Left lung (tissue), 10 donors: ENCODE results near the gene SLC16A12. TPM values are rescaled to one million over a fixed set of nuclear protein-coding genes. Genes with fewer than 3 reads are reported as not detected.
A peak's percentile ranks its signal among the peaks of the same experiment; 100 is the strongest.

Experiments used
- ATAC-seq: fragments of 200-7000 bp; cut with Tn5 transposase; one replicate; pipeline ENCODE4 v1.9.1; 2020; ENCODE audit warnings: moderate library complexity
- DNase-seq, 4 donors: peaks; one replicate each; pipeline ENCODE4 v3.0.0-alpha.2; 2013 to 2020
- H3K27ac ChIP-seq, 2 donors: fragments of 200-600 bp; sonication (generic) in 1 of 2; one replicate each; pipeline versions ENCODE4 v1.5.0 to v1.8.0; 2020 to 2021
- H3K27me3 ChIP-seq, 2 donors: fragments of 200-600 bp; sonication (generic) in 1 of 2; one replicate each; pipeline versions ENCODE4 v1.5.0 to v1.8.0; 2020 to 2021
- H3K36me3 ChIP-seq, 2 donors: fragments of 200-600 bp; sonication (generic) in 1 of 2; one replicate each; pipeline versions ENCODE4 v1.5.0 to v1.8.0; 2020 to 2021
- H3K4me1 ChIP-seq, 2 donors: fragments of 200-600 bp; one replicate each; pipeline ENCODE4 v1.8.0; 2021
- H3K4me3 ChIP-seq, 2 donors: fragments of 200-600 bp; sonication (generic) in 1 of 2; one replicate each; pipeline versions ENCODE4 v1.5.0 to v1.8.0; 2020 to 2021; ENCODE audit warnings: mild to moderate bottlenecking in 1 of 2
- H3K9me3 ChIP-seq, 2 donors: fragments of 200-600 bp; sonication (generic) in 1 of 2; one replicate each; pipeline versions ENCODE4 v1.5.0 to v1.8.0; 2020 to 2021
- CTCF ChIP-seq, 2 donors: fragments of 200-600 bp; sonication (generic) in 1 of 2; IDR thresholded peaks; one replicate each; pipeline versions ENCODE4 v1.5.0 to v1.8.0; 2021; ENCODE audit warnings: antibody characterized with exemption in 2 of 2
- intact Hi-C, 2 donors: fragments of 100-400 bp; cut with DNase I; formaldehyde crosslinking; loops; one replicate each; pipeline versions ENCODE4 v1.11.2 to v1.14.2; 2022
- polyA plus RNA-seq, 6 donors: library from polyadenylated mRNA; unstranded; fragments of 120-200 nt; gene quantifications; one replicate each; pipeline ENCODE4 v1.2.1, GENCODE V29; 2013; ENCODE audit not compliant: insufficient read length in 6 of 6
- total RNA-seq, 2 donors: library from RNA; stranded (reverse); fragmentation: NEBNext Ultra II Directional; extraction: Animal tissue kit (Norgen Biotek cat#: 25700); gene quantifications; one replicate each; pipeline ENCODE4 v1.2.1, GENCODE V29; 2021
- donor health status: DM: no; HTN: yes; CAD: no.
- donor health status: DM: no; HTN: no; CAD: no.

The SLC16A12 gene
- total and polyA plus RNA-seq, 8 donors: 0.90 to 6.3 (median 1.3) TPM

GRCh38 chr10:89426230-89426868, 109.0 kb downstream of the SLC16A12 start:
- intact Hi-C loops: loop anchor here in 1 of 2 donors (5.0 kb wide), 1 partner anchor 136 kb away; no protein-coding TSS in a partner anchor
- Histone ChIP-seq H3K27me3 (no peaks in the 10 kb centered on the region), H3K9me3 (no peaks in the 10 kb centered on the region), H3K36me3 (no peaks in the 10 kb centered on the region), H3K4me1 (no peaks in the 10 kb centered on the region), H3K4me3 (no peak overlapping the region), H3K27ac (no peak overlapping the region)
- DNase-seq (peak in 2 of 4 donors; percentile 54 to 69), ATAC-seq (peak; percentile 89)
- peak; percentile 73 to 80 for TF ChIP-seq CTCF (IDR thresholded peaks at IDR 0.05)

DNA sequence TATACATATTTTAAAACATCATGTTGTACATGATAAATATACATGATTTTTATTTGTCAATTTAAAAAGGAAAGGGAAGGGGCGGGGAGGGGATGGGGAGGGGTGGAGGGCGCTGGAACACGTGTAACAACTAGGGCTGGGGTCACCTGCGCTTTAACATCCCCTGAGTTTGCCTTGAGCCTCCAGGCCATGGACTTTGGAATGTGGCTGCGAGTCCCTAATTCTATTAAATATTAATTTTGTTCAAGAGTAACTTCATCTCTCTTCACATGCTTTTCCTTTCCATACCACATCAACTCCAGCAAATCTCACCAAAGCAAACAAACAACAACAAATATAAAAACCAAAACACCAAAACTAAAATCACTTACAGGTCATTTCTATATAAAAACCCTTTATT, 110.4 kb downstream of the SLC16A12 start:
- TF ChIP-seq CTCF (IDR thresholded peaks at IDR 0.05): no peak
- no peak for DNase-seq

GRCh38 chr10:89421018-89421476, 114.3 kb downstream of the SLC16A12 start:
- H3K9me3 ChIP-seq: no peaks in the 10 kb centered on the region
- peaks cover 19 to 42% of the 10 kb centered on the region in 2 donors for H3K4me1 ChIP-seq
- peaks cover 0 to 17% of the 10 kb centered on the region in 2 donors for H3K36me3 ChIP-seq
- H3K27me3 ChIP-seq: no peaks in the 10 kb centered on the region
- intact Hi-C loops: no loop called here
- DNase-seq (peak in 2 of 4 donors; percentile 25 to 72), ATAC-seq (peak; percentile 76)
- peak overlapping the region in 1 of 2 donors; percentile 51 for H3K27ac ChIP-seq
- H3K4me3 ChIP-seq: no peak overlapping the region
- TF ChIP-seq CTCF (IDR thresholded peaks at IDR 0.05): no peak

More for the DNA sequence above, 110.4 kb downstream of the SLC16A12 start:
- peaks cover 0 to 2% of the 10 kb centered on the region in 2 donors for H3K4me1 ChIP-seq
- H3K9me3 ChIP-seq: no peaks in the 10 kb centered on the region
- H3K27me3 ChIP-seq: no peaks in the 10 kb centered on the region
- H3K4me3 ChIP-seq: no peak overlapping the region
- ATAC-seq: no peak
- H3K27ac ChIP-seq: no peak overlapping the region
- intact Hi-C loops: loop anchor here in 1 of 2 donors (5.0 kb wide), 1 partner anchor 137 kb away; no protein-coding TSS in a partner anchor
- H3K36me3 ChIP-seq: no peaks in the 10 kb centered on the region

DNA sequence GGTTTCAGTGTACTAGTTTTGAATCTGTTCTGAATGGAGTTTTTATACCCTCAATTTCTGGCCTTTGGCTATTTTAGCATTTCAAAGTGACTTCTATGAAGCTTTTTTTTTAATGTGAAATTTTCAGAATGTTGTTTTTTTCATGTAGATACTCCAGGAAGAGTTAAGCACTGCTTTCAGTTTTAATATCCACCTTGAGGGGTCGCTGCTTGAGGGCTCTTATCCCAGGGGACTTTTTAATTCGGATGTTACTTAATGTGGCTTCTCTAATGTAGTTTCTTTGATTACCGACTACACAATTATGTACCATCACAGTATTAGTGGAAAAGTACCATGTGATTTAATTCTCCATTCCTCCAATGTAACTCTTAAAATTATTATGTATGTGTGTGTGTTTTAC, 115.8 kb downstream of the SLC16A12 start:
- no peaks in the 10 kb centered on the region for H3K9me3 ChIP-seq
- H3K4me3 ChIP-seq: no peak overlapping the region
- H3K36me3 ChIP-seq: peaks cover 0 to 17% of the 10 kb centered on the region in 2 donors
- intact Hi-C loops: no loop called here
- TF ChIP-seq CTCF (IDR thresholded peaks at IDR 0.05): peak in 1 of 2 donors; percentile 39
- peak overlapping the region in 1 of 2 donors; percentile 30 for H3K27ac ChIP-seq
- H3K4me1 ChIP-seq: peaks cover 25 to 47% of the 10 kb centered on the region in 2 donors
- H3K27me3 ChIP-seq: no peaks in the 10 kb centered on the region
- DNase-seq: peak in 1 of 4 donors; percentile 29
- no peak for ATAC-seq

DNA sequence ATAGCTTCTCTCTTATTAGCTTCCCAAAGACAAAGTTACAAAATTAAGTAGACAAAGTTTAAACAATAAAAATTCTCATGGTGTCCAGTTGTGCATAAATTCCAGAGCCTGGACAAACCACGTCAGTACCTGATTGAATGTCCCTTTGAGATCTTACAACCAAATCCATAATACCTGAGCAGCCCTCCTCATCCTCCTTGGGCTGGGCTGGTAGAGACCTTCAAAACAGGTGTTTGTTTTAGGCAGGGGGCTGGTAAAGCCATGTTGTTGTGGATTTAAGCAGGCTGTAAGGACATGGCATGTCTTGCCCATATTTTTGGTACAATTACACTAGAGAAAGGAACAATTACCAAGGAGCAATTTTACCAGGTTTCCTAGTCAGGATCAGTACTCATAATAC, 118.9 kb downstream of the SLC16A12 start:
- intact Hi-C loops: no loop called here
- Histone ChIP-seq H3K4me3 (peak overlapping the region in 1 of 2 donors; percentile 61), H3K36me3 (peaks cover 0 to 17% of the 10 kb centered on the region in 2 donors), H3K27ac (no peak overlapping the region), H3K9me3 (no peaks in the 10 kb centered on the region), H3K27me3 (no peaks in the 10 kb centered on the region), H3K4me1 (peaks cover 25 to 57% of the 10 kb centered on the region in 2 donors)
- no peak for TF ChIP-seq CTCF (IDR thresholded peaks at IDR 0.05)
- ATAC-seq: no peak
- no peak for DNase-seq
